HTERT RPE-1 (cell line): ENCODE results near the gene OR52E8.

Experiments
- in situ Hi-C: fragments of 300-500 bp; cut with MboI; formaldehyde crosslinking; loops from 4 replicates; pipeline ENCODE4 v1.14.3; 2020; ENCODE audit warnings: low sequenced_read_pairs

Gene OR52E8

DNA sequence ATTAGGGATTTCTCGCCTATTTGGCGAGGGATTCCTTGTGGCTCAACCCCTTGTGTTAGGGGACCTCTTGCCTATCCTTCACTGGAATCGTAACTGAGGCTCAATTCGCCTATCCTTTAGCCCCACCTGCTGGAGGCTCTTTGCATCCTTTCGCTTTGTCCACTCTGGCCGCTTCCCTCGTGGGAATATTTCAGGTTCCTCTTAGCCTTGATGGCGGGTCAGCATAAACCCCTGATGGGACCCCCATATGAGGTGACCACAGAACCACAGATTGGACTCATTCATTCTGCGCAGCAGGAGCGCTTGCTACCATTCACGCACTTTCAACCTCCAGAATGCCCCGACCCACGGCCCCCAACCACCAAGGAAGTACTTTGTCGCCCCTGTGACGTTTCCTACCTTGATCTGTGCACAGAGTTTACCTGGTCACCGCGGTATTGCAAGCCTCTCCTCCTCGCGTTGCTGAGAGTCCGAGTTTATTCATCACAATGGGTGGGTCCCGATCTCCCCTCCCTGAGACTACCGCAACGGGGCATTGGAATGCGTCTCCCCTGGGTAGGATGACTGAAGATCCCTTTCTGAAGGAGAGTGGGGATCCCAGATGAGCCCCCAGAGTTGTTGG lies 48.9 kb downstream of the OR52E8 start, which contains the start of gene OR52N2:
TSS of gene OR52N2 (plus strand) at position 425 of the 622 bp plus-strand sequence. CDS start 11,412 bp downstream, outside the sequence.
- in situ Hi-C loops = no loop called here

DNA sequence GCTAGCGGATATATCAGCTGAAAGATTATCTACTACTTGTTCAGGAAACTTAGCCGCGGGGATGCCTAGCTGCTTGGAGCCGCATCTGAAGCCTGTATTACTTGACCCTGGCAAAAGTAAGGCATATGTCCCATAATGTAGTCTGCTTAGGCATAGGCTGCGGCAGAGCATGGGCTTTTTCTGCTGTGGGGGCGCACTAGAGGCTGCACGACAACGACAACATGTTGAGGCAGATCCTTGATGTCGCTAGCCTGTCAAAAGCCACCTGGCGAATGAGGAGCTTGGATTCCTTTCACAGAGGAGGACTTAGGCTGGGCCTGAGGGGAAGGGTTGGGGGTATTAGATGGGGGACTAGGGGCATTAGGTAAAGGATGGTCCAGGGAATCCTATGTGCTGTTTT lies 49.9 kb downstream of the OR52E8 start:
- in situ Hi-C loops = no loop called here
